ENCODE results near the gene SH3D19.
"Not testable (repeated sequence)": the region's sequence is repeated elsewhere in the genome, so short reads cannot be mapped to it uniquely, and the experiment has no call there.

Gene SH3D19

DNA sequence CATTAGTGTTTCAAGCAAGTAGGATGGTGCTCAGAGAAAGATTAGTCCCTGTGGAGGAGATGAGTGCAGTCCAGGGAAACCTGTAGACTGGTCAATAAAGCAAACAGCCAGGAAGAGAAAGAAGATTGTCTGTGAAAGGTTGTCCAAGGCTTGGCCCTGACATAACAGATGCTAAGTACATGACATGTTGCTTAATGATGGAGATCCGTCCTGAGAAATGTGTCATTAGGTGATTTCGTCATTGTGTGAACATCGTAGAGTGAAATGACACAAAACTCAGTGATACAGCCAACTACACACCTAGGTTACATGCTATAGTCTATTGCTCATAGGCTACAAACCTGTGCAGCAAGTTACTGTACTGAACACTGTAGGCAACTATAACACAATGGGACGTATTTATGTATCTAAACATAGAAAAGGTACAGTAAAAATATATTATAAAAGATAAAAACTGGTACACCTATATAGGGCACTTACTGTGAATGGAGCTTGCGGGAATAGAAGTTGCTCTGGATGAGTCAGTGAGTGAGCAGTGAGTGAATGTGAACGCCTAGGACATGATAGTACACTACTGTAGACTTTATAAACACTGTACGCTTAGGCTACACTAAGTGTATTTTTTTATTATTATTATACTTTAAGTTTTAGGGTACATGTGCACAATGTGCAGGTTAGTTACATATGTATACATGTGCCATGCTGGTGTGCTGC, 57.4 kb downstream of the SH3D19 start:
- DNase-seq: no peak

DNA sequence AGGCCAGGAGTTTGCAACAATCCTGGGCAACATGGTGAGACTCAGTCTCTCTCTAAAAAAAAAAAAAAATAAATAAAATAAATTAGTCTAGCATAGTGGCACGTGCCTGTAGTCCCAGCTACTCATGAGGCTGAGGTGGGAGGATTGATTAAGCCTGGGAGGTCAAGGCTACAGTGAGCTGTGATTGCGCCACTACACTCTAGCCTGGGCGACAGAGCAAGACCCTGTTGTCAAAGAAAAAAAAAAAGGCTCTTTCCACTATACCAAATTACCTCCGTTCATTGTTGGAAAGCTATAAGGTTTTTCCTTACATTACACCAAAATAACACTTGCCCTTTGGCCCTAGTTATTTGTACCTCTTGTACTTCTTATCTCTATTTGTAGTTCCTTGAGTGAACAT, 58.3 kb downstream of the SH3D19 start:
- DNase-seq: no peak

DNA sequence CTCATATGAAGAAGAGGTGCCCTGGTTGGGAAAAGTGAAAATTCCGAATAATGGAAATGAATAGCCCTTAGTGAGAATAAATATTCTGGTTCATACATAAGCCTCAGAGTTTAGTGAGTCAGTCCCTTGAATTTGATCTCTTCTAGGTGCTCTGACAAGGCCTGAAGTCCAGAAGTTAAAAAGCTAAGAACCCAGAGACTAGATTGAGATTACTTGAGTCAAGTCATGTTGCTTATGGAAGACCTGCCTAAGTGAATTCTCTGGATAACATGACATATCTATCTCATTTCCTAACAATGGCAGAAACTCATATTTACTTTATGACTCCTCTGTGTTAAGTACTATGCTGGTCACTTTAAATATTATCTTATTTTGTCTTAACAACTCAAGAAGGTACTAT, 58.9 kb downstream of the SH3D19 start:
- DNase-seq: no peak

DNA sequence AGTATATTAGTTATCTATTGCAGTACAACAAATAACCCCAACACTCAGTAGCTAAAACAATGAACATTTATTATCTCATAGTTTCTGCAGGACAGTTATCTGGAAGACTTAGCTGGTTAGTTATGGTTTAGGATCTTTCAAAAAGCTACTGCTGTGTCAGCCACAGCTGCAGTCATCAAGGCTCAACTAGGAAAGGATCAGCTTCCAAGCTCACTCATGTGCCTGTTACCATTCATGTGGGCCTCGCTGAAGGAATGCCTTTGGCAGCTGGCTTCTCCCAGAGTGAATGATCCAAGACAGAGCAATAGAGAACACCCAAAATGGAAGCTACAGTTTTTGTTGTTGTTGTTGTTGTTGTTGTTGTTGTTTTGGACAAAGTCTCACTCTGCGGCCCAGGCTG, 62.0 kb downstream of the SH3D19 start:
- no peak for DNase-seq

DNA sequence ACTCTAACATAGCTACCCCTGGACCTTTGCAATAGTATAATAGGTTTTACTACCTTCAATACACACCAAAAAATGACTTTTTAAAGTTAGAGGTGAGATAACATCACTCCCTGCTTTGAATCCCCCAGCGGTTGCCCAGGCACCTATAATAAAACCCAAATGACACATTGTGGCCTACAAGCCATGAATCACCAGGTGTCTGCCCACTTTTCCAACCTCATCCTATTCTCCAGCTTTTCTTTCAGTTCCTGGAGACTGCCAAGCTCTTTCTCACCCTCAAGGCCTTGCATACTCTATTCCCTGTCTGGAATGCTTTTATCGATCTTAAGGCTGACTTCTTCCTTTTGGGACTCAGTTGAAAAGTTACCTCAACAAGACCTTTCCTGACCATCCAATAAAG, 64.9 kb downstream of the SH3D19 start:
- no peak for DNase-seq

DNA sequence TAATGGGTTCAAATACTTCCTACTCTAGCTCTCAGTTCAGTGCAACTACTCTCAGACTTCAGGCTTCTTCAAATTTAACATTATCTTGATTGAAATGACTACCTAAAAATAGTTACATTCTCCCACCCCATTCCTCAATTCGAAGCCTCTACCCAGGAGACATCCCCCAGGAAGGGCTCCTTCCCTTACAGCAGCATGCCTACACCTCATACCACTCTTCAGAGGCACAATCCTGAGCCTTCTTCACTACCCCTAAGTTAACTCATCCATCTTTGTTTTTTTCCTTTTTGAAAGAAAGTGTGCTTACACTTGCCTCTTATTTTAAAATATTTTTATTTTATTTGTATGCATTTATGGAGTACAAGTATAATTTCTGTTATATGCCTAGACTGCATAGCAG, 65.7 kb downstream of the SH3D19 start:
- no peak for DNase-seq

DNA sequence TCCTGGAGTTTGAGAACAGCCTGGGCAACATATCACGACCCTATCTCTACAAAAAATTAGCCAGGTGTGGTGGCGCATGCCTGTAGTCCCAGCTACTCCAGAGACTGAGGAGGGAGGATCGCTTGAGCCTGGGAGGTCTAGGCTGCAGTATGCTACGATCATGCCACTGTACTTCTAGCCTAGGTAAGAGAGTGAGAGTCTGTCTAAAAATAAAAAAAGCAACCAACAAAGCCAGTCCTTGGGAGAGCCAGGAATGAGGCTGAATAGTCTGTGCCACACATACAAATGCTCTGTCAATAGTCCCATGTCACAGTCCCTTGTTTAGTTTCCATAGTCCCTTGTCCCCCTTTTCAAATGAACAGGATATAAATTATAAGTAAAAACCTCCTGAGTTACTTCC, 67.7 kb downstream of the SH3D19 start:
- no peak for DNase-seq

DNA sequence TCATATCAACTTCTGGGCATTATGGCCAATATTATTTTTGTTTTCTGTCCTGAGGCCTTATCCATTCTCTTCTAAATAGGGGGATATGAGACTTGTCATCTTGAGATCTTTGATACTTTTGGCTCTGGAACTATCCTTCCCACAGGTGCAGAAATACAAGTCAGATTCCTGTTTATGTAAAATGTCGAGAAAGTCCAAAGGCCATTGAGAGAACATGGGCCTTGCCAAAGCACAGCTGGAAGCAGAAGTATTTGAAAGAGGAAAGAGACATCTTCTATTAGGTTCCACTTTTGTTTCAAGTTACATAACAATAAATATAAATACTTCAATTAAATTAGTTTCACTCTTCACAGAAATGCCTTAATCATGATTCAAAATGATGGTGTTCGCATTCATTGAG, 69.3 kb downstream of the SH3D19 start:
- DNase-seq: no peak

DNA sequence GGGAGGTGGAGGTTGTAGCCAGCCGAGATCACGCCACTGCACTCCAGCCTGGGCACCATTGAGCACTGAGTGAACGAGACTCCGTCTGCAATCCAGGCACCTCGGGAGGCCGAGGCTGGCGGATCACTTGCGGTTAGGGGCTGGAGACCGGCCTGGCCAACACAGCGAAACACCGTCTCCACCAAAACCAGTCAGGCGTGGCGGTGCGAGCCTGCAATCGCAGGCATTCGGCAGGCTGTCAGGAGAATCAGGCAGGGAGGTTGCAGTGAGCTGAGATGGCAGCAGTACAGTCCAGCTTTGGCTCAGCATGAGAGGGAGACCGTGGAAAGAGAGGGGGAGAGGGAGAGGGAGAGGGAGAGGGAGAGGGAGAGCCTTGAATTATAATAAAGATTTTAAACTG, 69.7 kb downstream of the SH3D19 start:
- DNase-seq: not testable (repeated sequence)

DNA sequence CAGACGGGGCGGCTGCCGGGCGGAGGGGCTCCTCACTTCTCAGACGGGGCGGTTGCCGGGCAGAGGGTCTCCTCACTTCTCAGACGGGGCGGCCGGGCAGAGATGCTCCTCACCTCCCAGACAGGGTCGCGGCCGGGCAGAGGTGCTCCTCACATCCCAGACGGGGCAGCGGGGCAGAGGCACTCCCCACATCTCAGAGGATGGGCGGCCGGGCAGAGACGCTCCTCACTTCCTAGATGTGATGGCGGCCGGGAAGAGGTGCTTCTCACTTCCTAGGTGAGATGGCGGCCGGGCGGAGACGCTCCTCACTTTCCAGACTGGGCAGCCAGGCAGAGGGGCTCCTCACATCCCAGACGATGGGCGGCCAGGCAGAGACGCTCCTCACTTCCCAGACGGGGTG, 70.2 kb downstream of the SH3D19 start:
- DNase-seq: not testable (repeated sequence)

DNA sequence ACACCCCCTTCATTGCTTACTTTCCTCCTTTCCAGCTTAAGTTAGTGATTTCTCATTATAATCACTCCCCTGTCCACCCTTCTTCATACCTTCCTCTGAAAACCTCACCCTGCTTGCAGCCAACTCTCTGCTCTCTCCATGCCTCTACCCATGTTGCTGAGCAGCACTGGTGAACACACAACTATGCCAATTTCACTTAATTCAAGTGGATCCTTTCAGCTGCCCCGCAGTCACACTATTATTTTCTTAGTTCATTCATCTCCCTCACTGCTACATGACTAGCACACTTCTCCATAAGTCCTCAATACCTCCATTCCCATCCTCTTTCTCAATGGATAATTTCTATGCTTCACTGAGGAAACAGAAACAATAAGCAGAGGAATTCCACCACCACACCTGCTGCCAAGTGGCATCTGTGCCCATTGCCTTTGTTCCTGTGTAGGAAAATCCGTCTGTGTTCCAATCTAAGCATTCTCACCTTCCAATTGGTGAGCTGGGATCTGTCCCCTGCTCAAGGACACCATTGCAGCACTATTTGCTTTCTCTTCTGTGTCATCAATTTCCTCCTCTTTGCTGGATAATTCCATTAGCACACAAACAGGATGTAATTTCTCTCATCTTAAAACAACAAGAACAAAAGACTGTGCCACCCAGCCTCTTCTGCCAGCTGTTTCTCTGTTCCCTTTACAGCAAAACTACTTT, 73.7 kb downstream of the SH3D19 start:
- DNase-seq: no peak

DNA sequence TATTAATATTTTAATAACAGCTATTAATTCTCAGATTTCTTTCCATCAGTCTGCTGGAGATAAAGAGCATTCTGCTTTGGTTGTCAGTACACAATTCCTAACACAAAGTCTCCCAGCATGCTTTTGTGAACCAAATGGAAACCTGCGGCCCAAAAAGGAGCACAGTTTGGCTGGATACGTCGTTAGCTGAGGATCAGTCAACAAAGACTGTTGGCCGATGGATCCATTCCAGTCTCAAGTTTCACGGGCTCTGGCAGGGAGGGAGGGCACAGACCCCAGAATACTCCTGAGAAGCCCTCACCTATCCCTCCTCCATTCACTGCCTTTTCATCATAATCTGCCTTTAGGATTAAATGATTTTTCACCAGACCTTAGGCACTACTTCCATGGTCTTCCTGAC, 74.7 kb downstream of the SH3D19 start:
- DNase-seq: no peak

DNA sequence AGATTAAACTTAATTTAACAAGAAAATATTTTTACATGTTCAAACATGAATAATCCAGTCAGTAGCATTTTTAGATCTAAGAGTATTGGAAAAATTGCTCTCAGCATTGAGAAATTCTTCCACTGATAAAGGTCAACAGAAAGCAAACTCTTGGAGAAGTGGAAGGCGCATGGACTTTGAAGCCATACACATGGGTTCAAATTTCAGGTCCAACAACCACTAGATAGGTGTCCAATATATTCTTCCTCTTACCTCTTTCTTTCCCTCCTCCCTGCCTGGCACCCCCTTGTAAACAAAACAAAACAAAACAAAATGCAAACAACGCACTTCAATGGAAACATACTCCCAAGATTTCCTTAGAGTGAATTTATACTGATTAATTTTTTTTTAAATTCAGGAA, 76.9 kb downstream of the SH3D19 start:
- no peak for DNase-seq

DNA sequence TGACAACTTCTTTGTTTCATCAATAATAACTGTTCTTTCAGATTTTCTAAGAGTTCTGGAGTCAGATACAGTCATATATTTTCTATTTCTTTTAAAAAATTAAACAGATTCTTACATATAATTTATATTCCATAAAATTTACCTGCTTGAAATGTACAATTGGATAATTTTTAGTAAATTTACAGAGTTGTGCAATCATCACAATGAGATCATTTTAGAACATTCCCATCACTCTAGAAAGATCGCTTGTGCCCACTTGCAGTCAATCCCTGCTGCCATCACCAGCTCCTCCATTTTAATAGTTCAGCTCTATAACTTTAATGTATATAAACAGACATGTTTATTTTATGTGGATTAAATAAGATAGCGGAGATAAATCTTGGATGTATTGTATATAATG, 78.0 kb downstream of the SH3D19 start:
- DNase-seq: no peak

DNA sequence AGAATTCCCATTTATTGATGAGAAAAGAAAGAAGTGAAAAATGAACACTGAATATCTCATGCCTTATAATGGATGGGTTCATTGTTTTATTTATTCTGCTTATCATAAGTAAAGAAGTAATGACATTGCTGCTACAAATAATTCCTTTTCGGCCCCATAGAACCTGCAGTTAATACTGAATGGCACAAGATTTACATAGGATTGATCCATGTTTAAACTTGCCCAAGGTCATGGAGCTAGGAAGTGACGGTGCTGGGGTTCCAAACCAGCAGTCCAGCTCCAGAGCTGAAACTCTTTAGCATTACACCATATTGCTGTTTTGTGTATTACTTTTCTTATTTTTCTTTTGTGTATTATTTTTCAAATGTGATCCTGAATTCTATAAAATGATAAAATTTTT, 78.7 kb downstream of the SH3D19 start:
- no peak for DNase-seq

DNA sequence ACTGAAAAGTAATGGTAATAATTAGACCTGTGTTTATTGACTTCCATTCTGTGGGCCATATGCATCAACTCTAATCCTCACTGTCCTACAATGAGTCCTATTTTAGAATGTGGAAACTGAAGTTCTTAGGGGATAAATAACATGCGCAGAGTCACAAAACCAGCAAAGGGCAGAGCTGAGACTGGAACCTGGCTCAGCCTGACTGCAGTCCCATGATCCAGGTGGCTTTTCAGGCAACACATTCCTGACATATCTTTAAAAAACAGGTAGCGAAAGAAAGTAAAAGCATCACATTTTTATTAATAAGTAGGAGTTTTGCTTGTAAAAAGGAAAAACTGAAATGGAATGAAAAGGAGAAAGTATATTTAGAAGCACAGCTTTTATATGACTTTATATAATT, 83.1 kb downstream of the SH3D19 start:
- no peak for DNase-seq

DNA sequence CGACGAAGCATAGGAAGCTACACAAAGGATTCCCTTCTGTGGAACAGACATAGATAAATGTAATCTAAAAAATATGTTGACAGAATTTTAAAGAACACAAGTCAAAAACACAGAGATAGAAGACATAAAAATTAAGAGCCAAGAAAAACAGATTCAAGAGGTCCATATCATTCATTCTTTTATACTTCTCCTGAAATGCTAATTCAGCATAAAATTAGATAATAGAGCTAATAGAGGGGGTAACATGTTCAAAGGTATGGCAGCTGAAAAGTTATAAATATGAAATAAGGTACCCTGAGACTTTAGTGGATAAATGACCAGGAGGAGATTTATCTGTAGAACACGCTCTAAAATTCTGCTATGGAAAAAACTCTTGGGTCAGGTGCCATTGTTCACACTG, 85.8 kb downstream of the SH3D19 start:
- DNase-seq: no peak

DNA sequence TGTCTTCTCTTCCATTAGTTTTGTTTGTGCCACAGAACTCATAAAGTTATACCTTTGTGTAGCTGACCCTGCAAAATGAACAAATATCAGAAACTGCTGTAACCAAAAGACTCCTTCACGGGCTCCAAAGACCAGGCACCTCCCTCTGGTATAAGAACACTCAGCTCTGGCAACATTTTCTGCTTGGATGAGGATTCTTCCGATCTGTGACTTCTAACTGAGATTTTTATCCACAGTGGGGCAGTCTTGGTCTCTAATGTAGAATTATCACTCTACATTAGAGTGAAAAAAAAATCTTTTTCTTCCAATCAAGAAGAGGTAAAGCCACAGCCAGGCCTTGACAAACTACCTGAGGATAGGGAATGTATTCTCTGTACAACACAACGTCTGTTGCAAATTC, 86.9 kb downstream of the SH3D19 start:
- no peak for DNase-seq

DNA sequence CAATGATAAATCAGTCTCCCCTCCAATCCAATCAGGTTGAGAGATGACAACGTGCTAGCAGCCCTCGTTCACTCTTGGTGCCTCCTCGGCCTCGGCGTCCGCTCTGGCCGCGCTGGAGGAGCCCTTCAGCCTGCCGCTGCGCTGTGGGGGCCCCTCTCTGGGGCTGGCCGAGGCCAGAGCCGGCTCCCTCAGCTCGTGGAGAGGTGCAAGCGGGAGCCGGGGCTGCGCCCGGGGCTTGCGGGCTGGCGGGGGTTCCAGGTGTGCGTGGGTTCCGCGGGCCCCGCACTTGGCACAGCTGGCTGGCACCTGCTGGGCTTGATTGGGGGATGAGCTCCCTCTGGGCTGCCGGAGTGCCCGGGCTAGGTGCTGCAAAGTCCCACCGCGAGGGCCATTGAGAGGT, 89.4 kb downstream of the SH3D19 start:
- DNase-seq: no peak

DNA sequence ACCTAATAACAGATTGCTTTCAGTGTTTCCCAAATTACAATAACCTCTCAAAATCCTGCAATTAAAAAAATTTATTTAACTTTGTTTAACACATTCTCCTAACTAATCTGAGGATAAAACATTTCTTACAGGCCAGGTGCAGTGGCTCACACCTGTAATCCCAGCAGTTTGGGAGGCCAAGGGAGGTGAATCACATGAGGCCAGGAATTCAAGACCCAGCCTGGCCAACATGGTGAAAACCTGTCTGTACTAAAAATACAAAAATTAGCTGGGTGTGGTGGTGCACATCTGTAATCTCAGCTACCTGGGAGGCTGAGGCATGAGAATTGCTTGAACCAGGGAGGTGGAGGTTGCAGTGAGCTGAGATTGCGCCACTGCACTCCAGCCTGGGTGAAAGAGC, 90.0 kb downstream of the SH3D19 start:
- DNase-seq: not testable (repeated sequence)

DNA sequence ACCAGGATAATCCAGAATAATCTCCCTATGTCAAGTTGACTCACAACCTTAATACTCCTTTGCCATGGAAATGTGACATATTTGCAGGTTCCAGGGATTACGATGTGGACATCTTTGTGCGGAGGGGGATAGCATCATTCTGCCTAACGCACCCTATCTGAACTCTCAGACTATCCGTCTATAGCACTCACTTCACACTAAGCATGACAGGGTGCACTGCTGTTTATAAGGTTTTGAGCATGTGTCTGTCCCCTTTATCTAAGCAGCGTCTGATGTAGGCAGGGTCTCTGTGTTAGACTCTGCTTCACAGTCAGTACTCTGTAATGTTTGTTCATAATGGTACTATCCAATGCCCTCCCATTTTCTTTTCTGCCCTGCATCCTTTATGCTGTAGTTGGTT, 91.8 kb downstream of the SH3D19 start:
- no peak for DNase-seq

DNA sequence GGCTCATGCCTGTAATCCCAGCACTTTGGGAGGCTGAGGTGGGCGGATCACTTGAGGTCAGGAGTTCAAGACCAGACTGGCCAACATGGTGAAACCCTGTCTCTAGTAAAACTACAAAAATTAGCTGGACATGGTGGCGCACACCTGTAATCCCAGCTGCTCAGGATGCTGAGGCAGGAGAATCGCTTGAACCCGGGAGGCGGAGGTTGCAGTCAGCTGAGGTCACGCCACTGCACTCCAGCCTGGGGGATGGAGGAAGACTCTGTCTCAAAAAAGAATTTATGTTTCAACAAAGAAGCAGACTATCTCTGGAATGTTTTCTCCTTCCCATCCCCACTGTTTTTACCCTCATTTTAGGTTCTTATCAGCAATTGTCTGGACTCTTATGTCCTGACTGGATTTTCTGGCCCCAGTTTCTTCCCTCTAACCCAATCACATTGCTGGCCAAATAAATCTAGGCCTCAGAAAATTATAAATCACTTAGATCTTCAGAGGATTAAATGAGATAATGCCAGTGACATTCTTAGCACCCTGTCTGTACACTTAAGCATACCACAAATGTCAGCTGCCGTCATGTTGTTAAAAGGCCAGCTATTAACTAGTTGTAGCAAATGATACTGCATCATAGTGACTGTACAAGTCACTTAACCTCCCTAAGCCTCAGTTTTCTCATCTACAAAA, 93.3 kb downstream of the SH3D19 start:
- no peak for DNase-seq

DNA sequence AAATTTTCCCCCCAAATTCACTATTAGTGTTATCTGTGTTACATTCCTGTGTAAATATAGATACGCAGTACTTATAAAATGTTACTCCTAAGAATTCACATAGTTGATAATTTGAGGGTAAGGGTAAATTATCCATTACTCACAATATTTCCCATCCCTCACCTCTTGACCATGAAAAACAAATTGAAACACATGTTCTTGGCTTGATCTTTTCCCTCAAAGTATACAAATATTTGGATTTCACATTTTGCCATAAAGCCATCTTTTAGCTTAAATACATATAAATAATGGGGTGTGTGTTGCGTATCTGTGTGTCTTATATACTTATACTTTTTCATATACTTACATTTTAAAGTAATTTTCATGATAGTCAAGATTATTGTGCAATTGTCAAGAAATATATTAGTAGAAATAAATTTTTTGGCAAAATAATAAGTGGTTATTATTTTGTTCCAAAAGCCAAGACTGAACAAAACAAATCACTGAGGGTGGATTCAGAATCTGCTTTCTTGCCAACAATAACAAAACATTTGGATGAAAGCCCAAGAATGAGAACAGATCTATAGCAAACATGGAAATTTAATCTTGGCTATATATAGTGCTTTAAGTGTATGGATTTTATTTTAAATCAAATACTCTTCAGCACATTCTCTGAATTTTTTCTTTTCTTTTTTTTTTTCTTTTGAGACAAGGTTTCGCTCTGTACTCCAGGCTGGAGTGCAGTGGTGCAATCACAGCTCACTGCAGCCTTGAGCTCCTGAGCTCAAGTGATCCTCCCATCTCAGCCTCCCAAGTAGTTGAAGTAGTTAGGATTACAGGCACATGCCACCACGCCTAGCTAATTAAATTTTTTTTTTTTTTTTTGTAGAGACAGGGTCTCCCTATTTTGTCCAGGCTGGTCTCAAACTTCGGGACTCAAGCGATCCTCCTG, 97.0 kb downstream of the SH3D19 start:
- DNase-seq: no peak
